Stimulated activated CD8-positive, alpha-beta memory T cell treated with anti-CD3 and anti-CD28 coated beads, Interleukin-15, amount 100 ng/mL, for 48 hours (primary cell): ENCODE measurements around the gene COASY.
A peak's percentile ranks its signal among the peaks of the same experiment; 100 is the strongest.

ENCODE experiments used
- DNase-seq, 2 donors: peaks; one replicate each; pipeline ENCODE4 v3.0.0-alpha.2; 2020; ENCODE audit warnings: low read depth in 2 of 2

The COASY gene

GRCh38 chr17:42574463-42574862 is 12.5 kb downstream of the COASY start:
- no peak for DNase-seq

- DNase-seq = no peak
These were observed 15.2 kb downstream of the COASY start for GRCh38 chr17:42577140-42577531.

DNA sequence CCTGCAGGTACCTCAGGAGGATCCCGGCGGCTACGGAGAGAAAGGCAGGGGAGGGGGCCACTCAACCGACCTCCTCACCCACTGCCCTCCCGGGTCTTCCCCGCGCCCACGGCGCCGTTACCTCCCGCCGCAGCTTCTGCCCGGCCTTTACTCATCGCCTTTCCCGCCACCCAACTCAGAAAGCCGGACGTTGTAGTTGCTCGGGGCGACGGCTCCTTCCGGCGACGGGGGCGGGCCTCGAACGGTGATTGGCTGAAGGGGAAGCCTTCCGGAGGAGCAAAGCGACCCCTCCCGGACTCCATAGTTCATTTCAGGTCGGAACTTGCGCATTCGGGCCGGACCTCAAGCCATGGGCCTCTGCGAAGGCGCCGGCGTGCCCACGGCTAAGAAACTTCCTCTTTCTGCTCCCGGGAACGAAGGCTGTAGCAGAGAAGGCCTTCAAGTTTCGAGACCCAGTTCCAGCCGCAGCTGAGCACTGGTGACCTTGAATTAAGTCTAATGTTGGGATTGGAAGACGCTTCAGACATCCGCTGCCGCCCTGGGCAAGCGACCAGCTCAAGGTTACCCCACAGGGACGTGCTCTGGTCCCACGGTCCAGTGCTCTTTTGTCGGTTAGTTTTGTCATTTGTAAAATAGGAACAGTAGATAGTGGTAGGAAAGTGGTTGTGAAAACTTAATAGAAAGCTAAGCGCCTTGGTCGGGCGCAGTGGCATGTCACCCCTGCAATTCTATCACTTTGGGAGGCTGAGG is 15.8 kb downstream of the COASY start, which contains the start of gene PSMC3IP:
TSS of gene PSMC3IP (minus strand) at position 198 of the 750 bp plus-strand sequence. CDS start at position 155, 43 bp downstream.
- DNase-seq = peak; percentile 93

GRCh38 chr17:42578282-42578869 is 16.4 kb downstream of the COASY start:
- peak; percentile 51 to 56 for DNase-seq

- no peak for DNase-seq
These were observed 18.0 kb downstream of the COASY start for GRCh38 chr17:42579794-42580551.

GRCh38 chr17:42581744-42582270 is 19.9 kb downstream of the COASY start:
- no peak for DNase-seq

DNA sequence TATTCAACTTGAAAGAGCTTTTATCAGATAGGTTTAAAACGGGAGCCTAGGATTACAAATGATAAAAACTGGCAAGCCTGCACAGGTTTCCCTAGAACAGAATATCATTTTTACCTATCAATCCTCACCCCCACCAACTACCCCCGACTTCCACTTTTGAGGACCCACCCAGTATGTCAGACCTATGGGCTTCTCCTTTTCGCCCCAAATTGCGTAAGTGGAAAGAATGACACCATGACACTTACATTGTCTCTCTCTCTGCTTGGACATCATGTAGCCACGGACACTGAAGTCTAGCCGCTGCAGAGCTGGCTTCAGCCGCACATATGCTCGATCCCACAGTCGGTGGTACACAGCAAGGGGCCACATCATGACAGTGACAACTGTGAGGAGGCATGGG is 22.9 kb downstream of the COASY start:
- no peak for DNase-seq

DNA sequence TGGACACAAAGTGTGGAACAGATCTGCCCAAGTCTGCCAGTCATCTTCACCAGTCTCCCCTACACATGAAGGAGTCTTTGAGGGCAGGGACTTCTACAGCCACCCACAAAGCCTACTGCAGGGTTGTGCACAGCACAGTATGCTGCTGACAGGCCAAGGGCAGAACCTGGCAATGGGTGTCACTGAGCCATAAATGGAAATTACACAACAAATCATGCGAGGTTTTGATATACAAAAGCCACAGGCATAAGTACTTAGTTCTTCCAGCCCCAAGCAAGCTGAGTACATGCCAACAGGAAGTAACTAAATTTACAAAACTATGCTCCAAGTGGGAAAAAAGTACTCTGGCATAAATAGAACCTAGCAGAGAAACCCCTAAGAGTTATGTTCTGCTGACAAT is 23.4 kb downstream of the COASY start:
- DNase-seq = no peak

GRCh38 chr17:42586514-42587230 is 24.7 kb downstream of the COASY start:
- no peak for DNase-seq

DNA sequence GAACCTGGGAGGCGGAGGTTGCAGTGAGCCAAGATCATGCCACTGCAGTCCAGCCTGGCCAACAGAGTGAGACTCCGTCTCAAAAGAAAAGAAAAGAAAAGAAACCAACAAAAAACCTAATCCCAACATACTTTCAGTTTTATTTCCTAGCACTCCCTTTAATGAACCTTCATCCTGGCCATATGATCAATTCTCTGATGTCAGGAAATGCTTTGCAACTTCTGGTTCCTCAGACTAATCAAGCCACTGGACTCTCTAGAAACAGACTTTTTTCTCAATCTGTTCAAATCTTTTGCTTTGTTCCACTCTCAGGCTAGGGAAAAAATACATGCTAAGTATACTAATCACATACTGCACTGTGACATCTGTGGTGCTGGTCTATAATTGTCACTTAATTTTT is 28.9 kb downstream of the COASY start:
- DNase-seq = no peak

GRCh38 chr17:42591411-42591810 is 29.5 kb downstream of the COASY start:
- no peak for DNase-seq

DNA sequence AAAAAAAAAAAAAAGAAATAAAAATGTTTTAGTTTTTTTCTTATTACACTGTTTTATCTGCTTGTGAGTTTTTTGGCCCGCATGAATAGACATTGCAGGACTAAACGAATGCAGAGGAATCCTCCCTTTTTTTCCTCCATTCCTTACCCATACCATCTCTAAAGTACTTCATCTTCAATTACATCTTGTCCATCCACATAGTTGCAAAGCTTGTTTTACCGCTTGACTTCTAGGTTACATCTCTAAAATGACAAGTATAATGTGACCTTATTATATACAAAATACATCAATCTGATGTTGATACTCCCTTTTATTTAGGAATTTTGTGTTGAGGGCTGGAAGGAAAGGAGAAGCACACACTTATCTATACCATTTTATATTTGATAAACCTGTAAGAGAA is 34.4 kb downstream of the COASY start:
- DNase-seq = no peak

GRCh38 chr17:42598905-42599304 is 37.0 kb downstream of the COASY start:
- DNase-seq = no peak

GRCh38 chr17:42603318-42603717 is 41.4 kb downstream of the COASY start:
- DNase-seq = no peak

DNA sequence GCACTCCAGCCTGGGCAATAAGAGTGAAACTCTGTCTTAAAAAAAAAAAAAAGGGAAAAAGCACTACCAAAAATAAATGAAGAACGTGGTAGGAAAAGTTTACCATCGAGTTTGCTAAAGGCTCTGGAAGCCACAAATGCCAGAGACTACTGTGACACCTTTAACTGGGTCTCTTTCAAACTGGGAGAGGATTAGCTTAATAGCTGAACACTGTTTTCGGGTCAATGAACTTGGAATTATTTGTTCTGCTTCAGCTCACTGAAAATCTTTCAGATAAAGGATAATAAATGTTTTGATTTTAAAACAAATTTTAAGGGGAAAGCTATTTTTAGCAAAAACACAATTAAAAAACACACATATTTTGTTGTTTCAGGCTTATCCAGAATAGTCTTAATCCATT is 45.8 kb downstream of the COASY start:
- no peak for DNase-seq

GRCh38 chr17:42608305-42609181 is 46.6 kb downstream of the COASY start:
- DNase-seq = no peak

DNA sequence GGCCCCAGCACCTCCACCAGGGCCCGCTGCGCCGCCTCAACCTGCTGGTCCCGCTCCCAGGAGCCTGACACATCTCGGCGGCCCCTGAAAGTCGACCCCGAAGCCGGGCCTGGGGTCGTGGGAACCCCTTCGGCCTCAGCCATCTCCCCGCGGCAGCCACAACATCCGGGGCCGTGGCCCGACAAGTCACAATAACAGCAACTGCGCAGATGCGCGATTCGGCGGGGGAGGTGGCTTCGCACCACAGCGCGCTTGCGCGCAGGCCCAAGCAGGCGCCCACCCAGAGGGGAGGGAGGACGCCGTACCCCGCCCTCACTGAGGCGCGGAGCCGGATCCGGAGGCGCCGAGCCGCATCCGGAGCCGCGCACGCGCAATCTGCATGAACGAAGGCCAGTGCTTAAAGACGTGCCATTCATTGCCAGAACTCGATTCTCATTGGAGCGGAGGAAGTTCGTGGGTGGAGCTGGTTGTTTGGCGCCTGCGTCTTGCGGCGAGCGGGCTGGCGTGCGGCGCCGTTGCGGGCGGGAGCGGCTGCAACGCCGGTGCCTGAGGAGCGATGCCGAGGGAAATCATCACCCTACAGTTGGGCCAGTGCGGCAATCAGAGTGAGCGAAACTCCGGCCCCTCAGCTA is 47.4 kb downstream of the COASY start, which contains the start of the genes RETREG3 and TUBG1:
TSS of gene RETREG3 (minus strand) at position 193 of the 632 bp plus-strand sequence. CDS start at position 143, 50 bp downstream.
TSS of gene TUBG1 (plus strand) at position 502 of the 632 bp plus-strand sequence. CDS start at position 557, 55 bp downstream.
- peak; percentile 99 to 100 for DNase-seq

DNA sequence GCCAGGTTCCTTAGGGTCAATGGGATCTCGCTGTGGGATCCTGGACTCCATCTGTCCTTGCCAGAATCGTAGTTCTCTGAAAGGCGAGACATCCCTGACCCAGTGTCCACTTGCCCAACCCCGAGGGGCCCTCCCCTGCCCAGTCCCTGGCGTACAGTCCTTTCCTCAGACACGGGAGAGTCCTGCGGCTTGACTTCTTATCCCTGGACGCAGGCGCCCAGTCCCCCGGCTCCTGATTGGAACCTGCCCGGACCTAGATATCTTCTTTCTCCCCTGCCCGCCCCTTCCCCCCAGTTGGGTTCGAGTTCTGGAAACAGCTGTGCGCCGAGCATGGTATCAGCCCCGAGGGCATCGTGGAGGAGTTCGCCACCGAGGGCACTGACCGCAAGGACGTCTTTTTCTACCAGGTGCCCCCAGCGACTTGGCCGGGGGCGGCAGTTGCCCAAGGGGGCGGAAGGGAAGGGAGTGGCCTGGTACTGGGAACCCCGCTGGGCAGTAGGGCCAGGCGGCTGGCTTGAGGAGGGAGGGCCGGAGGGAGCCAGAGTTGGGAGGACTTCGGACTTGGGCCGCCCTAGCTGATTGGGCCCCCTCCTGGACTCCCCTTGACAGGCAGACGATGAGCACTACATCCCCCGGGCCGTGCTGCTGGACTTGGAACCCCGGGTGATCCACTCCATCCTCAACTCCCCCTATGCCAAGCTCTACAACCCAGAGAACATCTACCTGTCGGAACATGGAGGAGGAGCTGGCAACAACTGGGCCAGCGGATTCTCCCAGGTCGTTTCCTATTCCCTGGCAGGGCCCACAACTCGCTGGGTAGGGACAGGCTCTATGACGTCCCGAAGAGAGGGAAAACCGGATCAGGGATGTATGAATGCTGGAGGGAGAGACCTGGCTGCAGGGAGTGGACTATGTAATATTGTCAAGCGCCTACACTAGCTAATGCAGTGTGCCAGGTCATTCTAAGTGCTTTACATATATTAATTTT is 48.2 kb downstream of the COASY start:
- peak in 1 of 2 donors; percentile 3 for DNase-seq

DNA sequence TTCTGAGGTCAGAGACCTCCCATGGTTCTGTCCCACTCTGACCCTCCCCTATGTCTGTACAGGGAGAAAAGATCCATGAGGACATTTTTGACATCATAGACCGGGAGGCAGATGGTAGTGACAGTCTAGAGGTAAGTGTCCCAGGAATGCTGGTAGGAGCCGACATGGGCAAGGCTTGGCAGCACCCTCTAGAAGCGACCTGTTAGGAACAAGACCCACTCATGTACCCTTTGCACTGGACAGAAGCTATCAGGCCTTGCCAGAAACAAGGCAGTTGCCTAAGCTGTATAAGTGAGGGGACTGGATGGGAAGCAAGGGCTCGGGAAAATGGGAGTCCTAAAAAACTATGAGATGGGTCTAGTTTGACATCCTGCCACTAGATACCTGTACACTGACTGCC is 50.1 kb downstream of the COASY start:
- DNase-seq = no peak
